Activated naive CD4-positive, alpha-beta T cell treated with Interleukin-2 at 50 U/mL for 16 hours (primary cell): ENCODE data around the gene HIGD1A.

Experiments used
- DNase-seq: peaks from one replicate; pipeline ENCODE4 v3.0.0-alpha.2; 2020

HIGD1A gene

DNA sequence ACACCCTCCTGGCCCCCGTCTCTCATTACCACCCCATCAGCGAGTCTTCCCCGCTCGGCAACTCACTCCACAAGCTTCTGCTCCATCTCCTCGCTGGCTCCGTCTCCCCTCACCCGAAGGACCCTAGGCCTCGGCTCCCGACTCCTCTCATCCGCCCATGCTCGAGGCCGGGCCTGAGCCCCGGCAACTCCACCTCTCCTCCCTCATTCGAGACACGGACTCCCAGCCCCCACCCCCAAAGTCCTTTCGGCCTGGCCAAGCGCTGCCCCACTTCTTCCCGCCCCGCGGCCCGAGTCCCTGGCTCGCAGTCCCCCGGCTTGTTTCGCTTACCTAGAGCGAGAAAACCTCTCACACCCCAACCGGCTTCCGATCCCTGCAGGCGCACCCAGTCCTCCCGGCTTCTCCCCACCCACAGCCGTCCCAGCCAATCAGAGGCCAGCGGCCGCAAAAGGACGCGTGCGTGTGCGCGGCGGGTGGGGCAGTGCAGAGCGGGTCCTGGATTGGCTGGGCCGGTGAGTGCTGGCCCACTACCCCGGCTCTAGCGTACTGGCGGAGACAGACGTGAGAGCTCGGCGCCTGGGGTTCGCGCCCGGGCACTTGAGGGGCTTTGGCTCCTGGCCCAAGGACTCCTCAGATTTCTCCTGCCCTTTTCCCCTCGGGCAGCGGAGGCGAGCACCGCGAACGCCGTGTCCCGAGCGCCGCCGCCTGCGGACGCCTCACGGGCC, at the start of gene HIGD1A:
Gene HIGD1A (minus strand): TSS at position 385 of the 725 bp plus-strand sequence. CDS start 10,237 bp downstream, outside the sequence.
- DNase-seq: peak; percentile 95

- no peak for DNase-seq
These were observed 49.5 kb upstream of the HIGD1A start for GRCh38 chr3:42853739-42854302.

GRCh38 chr3:42853056-42853455, 48.8 kb upstream of the HIGD1A start:
- DNase-seq: no peak

DNA sequence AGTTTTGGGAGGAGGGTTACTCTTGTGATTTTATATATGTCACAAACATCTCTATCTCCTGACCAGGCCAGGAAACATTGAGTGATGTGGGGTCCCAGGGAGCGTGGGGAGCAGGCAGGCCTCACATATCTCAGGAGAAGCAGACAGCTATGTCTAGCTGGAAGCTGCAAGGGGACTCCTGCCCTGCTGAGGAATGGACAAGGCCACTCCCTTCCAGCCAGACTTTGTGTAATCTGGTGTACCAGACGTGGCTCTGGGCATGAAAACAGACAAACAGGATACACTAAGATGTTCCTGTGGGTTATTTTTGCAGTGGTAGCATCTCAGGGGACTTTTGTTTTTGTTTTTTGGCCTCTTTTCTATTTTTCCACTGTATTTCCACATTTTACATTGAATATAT, 48.2 kb upstream of the HIGD1A start:
- DNase-seq: no peak

DNA sequence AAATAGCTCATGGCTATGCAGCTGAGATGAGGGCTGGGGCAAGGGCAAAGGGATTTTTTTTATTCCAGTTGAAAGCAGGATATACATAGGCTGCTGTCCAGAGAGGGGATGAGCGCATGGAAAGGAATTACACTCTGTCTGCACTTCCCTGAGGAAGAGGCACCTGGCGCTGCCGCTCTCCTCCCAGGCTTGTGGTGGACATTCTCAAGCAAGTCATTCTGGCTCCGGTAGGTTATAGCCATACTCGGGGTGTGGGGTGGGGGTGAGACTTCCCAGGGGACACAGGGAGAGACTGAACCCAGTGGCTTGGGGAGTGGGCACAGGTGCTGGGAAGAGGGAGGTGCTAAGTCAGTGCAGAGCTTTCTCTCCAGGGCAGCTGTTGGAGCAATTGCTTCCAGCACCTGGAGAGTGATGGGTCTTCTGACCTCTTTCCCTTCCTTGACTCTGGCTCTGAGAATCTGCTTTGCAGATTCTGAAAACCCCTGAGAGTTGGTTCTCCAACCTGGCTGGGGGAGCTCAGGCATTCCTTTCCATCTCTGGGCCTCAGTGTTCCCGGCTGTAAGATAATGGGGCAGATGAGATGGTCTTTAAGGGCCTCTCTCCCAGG, 47.0 kb upstream of the HIGD1A start:
- no peak for DNase-seq

DNA sequence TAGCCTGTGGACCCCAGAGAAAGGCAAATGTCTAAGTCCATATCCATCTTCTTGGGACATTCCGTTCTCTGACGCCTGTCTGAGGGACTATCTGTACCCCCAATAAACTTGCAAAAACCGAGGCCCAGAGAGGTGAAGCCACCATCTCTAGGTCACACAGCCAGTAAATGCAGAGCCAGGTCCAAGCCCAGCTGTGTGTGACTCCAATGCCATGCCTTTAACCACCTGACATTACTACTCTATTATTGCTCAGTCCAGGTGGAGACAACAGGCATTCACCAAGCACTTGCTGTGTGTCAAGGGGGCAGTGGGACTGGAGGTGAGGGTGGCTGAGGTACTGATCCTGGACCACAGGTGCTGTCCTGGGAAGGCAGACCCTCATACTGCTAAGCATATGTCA, 46.0 kb upstream of the HIGD1A start:
- no peak for DNase-seq

DNA sequence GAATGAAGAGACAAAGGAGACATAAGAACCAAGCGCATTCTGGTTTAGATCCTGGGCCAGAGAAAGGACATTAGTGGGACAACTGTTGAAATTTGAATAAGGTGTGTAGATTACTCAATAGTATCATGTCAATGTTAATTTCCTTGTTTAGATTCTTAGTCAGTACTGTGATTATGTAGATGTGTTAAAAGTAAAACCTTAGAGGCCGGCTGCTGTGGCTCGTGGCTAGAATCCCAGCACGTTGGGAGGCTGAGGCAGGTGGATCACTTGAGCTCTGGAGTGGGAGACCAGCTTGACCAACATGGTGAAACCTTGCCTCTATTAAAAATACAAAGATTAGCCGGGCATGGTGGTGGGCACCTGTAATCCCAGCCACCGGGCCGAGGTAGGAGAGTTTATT, 44.7 kb upstream of the HIGD1A start:
- DNase-seq: no peak

DNA sequence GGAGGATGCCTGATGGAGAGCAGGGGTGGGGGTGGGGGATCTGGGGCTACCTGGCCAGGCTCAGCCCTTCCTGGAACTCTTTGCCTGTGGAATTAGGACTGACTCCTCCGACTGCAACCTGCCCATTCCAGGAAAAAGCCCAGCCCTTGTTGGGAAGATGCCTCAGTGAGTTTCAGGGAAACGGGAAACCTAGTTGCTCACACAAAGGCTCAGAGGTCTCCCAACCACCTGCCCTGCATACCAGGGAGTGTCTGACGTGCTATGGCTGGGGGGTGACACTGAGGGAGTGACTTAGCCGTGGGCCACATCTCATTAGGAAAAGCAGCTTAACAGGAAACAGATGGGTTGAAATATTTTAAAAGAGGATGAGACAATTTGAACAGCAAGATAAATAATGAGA, 43.4 kb upstream of the HIGD1A start:
- DNase-seq: no peak

DNA sequence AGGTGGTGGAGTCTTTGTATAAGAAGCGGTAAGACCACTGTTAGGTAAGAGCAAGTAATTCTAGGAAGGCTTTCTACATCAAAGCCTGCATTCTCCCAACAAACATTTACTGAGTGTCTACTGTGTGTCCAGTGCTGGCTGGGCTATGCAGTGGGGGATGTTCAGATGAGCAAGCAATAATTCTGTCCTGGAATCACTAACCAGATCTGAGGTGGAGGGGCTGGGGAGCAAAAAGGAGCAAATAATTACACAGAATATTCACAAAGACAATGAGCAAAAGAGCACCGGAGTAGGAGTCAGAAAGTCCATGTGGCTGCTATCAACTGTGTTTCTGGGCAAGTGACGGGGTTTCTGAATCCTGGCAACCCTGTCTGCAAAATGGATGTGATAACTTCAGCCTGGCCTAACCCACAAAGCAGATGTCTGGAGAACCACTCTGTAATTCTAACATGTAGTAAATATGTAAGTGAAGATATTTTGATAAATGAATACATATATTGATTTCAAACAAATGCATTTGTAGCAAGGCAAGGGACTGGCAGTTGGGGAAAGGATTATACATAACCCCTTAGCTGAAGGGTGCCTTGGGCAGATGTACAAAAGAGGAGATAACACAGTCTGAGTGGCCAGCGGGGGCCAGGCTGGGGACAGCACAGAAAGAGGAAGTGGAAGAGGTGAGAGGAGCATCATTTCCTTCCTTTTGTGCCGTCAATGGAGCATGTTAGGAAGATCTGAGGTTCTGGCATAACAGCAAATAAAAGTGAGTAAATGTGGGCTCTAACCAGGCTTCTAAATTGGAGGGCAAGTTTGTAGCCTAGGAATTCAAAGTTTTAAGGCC, 42.6 kb upstream of the HIGD1A start:
- no peak for DNase-seq

DNA sequence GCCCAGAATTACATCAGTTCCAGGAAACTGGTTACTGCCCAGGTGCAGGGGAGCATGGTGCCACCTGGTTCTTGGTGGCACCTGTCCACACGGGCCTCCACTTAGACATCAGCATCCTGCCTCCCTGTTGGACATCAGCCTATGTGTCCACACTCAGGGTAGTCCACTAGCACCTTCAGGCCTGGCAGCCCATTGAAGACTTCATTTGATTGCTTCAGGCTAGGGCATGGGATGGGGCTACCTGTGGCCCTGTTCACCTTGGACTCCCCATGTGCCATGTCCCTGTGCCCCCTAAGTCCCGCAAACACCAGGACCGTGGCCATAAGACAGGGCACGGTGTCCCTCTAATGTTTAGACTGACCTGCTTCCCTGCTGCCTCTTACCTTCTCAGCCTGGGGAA, 40.5 kb upstream of the HIGD1A start:
- DNase-seq: no peak

DNA sequence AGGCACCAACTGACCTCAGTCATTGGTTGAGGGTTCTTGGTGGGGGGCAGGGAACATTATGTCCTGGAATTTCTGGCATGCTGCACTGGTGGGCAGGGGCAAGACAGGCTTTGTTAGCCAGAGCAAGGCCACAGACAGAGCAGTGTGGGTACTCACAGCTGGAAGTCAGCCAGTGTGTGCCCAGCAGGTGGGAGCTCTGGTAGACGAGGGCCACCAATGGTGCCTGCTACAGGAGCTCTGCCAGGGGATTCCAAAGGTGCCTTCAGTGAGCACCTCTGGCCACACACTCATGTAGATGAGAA, 40.1 kb upstream of the HIGD1A start:
- no peak for DNase-seq

- DNase-seq: no peak
These were observed 39.6 kb upstream of the HIGD1A start for GRCh38 chr3:42843713-42844411.

- no peak for DNase-seq
These were observed 37.0 kb upstream of the HIGD1A start for GRCh38 chr3:42841332-42841731.

DNA sequence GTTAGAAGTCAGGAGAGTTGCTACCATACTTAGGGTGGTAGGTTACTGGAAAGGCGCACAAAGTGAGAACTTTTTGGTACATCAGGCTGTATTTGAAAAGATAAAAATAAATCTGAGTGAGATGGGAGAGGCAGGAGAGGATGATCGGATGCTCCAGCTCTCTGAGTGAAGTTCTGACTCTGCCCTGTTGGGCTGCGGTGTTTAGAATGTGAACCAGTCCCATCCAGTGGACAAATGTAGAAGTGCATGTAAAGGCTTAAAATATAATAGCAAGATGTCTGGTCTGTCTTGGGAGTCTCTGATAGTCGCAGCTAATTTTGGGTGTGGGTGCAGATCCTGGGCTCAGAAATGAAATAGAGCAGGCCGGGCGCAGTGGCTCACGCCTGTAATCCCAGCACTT, 35.3 kb upstream of the HIGD1A start:
- peak; percentile 7 for DNase-seq

- DNase-seq: no peak
These were observed 34.3 kb upstream of the HIGD1A start for GRCh38 chr3:42838571-42838970.

DNA sequence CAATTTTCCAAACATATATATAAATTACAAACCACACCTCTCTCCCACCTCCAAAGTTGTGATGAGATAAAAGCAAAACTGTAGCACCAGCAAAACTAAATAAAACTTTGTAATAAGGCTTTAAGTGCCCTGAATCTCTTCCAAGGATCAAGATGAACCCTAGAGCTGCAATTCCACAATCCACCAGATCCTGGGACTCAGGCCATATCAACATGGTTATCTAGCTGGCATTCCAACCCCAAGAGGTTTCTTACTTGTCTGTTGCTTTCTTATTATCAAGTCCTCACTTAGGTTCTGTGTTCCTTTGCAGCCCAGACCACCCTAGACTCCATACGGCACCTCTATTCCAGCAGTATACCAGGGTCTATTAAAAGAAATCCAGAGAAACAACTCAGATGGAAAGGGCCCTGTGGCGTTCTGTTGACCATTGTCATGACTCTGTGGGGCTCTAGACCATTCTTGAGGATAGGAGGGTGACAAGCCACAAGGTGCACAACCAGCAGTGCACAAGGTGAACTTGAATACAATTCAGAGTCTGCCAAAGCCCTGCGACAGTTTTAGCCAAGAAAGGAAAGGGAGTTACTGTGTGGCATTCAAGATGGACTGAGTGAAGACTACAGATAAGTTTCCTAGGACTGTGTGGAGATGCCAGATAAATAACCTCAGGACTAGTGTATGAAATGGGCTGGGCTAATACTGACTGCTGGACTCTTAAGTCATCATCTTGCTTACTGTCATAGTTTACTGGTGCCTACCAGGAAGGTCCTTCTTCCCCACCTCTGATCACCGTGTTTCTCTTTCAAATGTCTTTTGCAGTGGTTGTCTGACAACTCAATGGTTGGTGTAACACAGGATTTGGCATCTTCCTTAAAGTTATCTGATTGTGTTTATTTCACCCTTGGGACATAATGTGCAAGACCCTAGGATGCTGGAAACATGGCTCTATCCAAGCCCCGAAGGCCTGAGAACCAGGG, 32.1 kb upstream of the HIGD1A start:
- no peak for DNase-seq

- peak; percentile 69 for DNase-seq
These were observed 27.0 kb upstream of the HIGD1A start for GRCh38 chr3:42831321-42831713.

DNA sequence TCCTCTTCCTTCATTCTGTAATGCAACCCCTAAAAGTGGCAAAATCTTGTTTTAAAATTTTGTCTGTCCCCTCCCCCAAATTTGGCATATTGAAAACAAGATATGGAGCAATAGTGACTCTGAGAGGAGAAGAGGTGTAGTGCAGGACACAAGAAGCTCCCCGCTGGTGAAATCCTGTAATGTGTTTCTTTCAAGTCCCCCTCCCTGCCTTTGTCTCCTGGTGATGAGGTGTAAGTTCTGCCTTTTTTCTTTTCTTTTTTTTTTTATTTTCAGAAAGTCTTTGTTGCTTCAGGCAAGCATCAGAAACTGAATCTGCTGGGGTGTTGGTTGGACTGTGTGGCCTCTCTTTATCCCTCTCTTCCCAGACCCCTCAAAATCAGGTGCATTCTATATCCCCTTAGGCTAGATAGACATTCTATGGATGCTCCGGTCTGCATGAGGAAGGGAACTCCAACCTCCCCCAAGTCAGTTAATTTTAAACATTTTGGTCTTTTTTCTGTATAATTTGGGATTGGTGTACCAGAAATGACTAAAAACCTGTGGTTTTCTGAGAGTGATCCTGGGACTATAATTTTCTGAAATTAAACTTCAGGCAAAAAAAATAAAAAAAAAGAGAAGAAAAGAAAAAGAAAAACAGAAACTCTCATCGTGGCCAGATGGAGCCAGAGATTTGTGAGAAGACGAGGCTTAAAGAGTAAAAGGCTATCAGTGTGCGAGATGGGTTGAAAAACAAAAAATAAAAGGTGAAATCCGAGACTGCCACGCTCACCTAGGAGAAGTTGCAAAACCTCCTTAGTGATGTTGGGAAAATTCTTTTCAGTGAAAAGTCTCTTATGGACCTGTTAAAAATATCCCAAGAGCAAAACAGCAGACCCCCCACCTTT, 26.4 kb upstream of the HIGD1A start:
- DNase-seq: no peak

GRCh38 chr3:42829628-42830436, 25.5 kb upstream of the HIGD1A start:
- no peak for DNase-seq

GRCh38 chr3:42829083-42829627, 24.9 kb upstream of the HIGD1A start:
- no peak for DNase-seq
